Memory B cell (primary cell): ENCODE results near the gene WDR46.
A peak's percentile ranks its signal among the peaks of the same experiment; 100 is the strongest.

Source experiments
- ATAC-seq: fragments of 150-1000 bp; cut with Tn5 transposase; 2 replicates; pipeline ENCODE4 v1.10.0; 2021; ENCODE audit warnings: low read depth, mild to moderate bottlenecking, moderate library complexity
- DNase-seq, 2 donors: peaks; one replicate each; pipeline ENCODE4 v3.0.0; 2022; ENCODE audit warnings: low spot score in 2 of 2
- H3K27ac Mint-ChIP-seq: one replicate; pipeline ENCODE4 v1.8.0; 2022; ENCODE audit warnings: mild to moderate bottlenecking, moderate library complexity, mixed read lengths
- H3K27me3 Mint-ChIP-seq: one replicate; pipeline ENCODE4 v1.8.0; 2022; ENCODE audit warnings: mixed read lengths
- H3K36me3 Mint-ChIP-seq: one replicate; pipeline ENCODE4 v1.8.0; 2022; ENCODE audit warnings: mild to moderate bottlenecking, mixed read lengths
- H3K4me1 Mint-ChIP-seq: one replicate; pipeline ENCODE4 v1.8.0; 2022; ENCODE audit warnings: mixed read lengths
- H3K4me3 Mint-ChIP-seq: one replicate; pipeline ENCODE4 v1.8.0; 2022; ENCODE audit warnings: mild to moderate bottlenecking, moderate library complexity, mixed read lengths
- H3K9me3 Mint-ChIP-seq: one replicate; pipeline ENCODE4 v1.8.0; 2022; ENCODE audit warnings: mixed read lengths

The WDR46 gene

DNA sequence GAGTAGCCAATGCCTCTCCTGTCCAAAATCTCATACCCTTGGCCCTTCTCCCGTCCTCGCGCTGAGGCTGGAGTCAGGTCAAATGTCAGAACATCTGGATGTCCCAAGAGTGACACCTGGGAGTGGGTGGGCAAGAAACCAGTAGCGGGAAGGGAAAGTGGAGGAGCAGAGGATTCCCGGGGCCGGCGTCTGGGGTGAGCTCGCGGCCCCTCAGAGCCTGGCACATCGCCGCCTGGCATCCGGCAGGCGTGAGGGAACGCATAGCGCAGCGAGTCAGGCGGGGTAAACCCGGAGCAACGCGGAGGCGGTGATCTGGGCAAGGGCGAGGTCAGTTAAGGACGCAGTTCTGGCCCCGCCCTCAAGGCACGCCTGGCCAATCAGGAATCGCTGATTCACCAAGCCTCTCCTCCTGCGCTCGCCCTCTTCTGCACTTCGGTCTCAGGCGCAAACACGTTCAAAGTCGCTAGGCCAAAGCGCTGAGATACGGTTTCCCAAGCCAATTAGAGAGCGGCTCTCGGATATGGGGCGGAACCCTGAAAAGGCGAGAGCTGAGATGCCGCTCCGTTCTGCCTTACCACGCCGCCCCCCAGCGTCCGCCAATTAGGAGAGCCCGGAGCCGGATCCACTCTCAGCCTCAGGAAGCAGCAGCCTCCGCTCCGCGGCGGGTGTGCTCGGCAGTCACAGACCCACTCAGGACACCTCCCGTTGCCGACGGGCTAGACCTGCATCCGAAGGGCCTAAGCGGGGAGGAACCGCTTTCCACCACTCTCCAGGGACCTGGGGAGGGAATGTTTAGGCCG is 39.9 kb downstream of the WDR46 start:
- DNase-seq (peak; percentile 84 to 90), ATAC-seq (peak; percentile 84)
- H3K4me3 Mint-ChIP-seq = peak overlapping the region; percentile 87
- peak overlapping the region; percentile 85 for H3K27ac Mint-ChIP-seq
- H3K4me1 Mint-ChIP-seq = peaks cover 26% of the 10 kb centered on the region
- H3K9me3 Mint-ChIP-seq = no peaks in the 10 kb centered on the region
- no peaks in the 10 kb centered on the region for H3K27me3 Mint-ChIP-seq
- H3K36me3 Mint-ChIP-seq = peaks cover 11% of the 10 kb centered on the region

DNA sequence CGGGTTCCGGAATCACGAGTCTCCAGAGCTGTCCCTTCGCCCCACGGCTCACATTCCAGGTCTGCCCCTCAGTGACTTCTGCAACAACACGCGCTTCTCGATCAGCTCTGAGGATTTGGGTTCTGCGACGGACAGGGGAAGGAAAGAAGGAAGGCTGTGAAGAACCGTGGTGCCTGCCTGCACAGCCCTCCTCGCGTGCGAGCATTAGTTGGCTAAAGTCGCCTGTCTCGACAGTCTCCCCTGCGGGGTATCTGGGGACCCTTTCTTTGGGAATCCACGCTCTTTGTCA is 40.5 kb downstream of the WDR46 start:
- peak overlapping the region; percentile 87 for H3K4me3 Mint-ChIP-seq
- H3K4me1 Mint-ChIP-seq = peaks cover 26% of the 10 kb centered on the region
- peaks cover 11% of the 10 kb centered on the region for H3K36me3 Mint-ChIP-seq
- peak overlapping the region; percentile 85 for H3K27ac Mint-ChIP-seq
- H3K9me3 Mint-ChIP-seq = no peaks in the 10 kb centered on the region
- no peaks in the 10 kb centered on the region for H3K27me3 Mint-ChIP-seq
- ATAC-seq = peak; percentile 18
- DNase-seq = no peak

GRCh38 chr6:33247977-33248642 is 40.9 kb downstream of the WDR46 start:
- H3K36me3 Mint-ChIP-seq = peaks cover 11% of the 10 kb centered on the region
- peak; percentile 38 for ATAC-seq

DNA sequence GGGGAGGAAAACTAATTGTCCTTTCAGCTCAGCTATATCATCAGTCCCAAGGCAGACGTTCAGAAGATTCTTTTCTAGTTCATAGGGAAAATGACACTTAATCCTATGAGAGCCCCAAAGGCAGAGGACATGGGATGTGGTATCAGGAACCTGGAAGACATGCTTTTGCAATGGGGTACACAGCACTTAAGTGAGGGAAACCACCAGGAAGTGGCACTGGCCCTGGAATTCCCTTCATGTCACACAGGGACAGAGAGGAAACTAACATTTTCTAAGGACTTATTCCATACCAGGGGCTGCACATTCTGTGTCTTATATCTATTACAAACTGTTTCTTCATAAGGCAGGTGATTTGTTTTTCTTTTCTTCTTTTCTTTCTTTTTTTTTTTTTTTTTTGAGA is 45.6 kb downstream of the WDR46 start:
- H3K4me3 Mint-ChIP-seq = no peak overlapping the region
- ATAC-seq = no peak
- H3K4me1 Mint-ChIP-seq = peaks cover 11% of the 10 kb centered on the region
- H3K36me3 Mint-ChIP-seq = peaks cover 2% of the 10 kb centered on the region
- no peak overlapping the region for H3K27ac Mint-ChIP-seq
- H3K27me3 Mint-ChIP-seq = peaks cover 14% of the 10 kb centered on the region
- H3K9me3 Mint-ChIP-seq = peaks cover 2% of the 10 kb centered on the region
- no peak for DNase-seq

More at GRCh38 chr6:33247977-33248642, 40.9 kb downstream of the WDR46 start:
- Mint-ChIP-seq H3K4me3 (peak overlapping the region; percentile 87), H3K9me3 (no peaks in the 10 kb centered on the region), H3K27ac (peak overlapping the region; percentile 85), H3K4me1 (peaks cover 26% of the 10 kb centered on the region), H3K27me3 (no peaks in the 10 kb centered on the region)
- peak; percentile 91 to 97 for DNase-seq

DNA sequence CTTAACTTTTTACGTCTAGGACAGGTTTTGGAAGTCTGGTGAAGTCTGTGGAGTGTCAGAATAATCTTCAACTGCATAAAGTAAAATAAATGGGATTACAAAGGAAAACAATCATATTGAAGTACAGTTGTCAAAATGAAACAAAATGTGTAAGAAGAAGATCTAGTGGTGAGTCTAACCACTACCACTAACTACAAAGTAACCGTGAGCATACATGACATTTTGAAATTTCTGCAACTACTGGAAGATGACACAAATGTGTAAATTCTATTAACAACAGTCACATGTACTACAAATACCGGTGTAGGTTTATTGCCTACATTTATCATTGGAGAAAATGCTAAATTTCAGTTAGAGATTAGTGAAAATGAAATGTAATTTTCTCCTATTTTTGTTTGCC is 47.1 kb downstream of the WDR46 start:
- ATAC-seq = no peak
- Mint-ChIP-seq H3K36me3 (peaks cover 2% of the 10 kb centered on the region), H3K27ac (no peak overlapping the region), H3K9me3 (peaks cover 2% of the 10 kb centered on the region), H3K27me3 (peaks cover 14% of the 10 kb centered on the region), H3K4me1 (peaks cover 8% of the 10 kb centered on the region), H3K4me3 (no peak overlapping the region)
- DNase-seq = no peak

GRCh38 chr6:33237741-33238140 is 51.3 kb downstream of the WDR46 start:
- Mint-ChIP-seq H3K9me3 (peaks cover 2% of the 10 kb centered on the region), H3K4me3 (no peak overlapping the region), H3K27me3 (peaks cover 27% of the 10 kb centered on the region), H3K27ac (no peak overlapping the region), H3K4me1 (peaks cover 8% of the 10 kb centered on the region), H3K36me3 (peaks cover 2% of the 10 kb centered on the region)
- ATAC-seq = no peak
- DNase-seq = no peak

DNA sequence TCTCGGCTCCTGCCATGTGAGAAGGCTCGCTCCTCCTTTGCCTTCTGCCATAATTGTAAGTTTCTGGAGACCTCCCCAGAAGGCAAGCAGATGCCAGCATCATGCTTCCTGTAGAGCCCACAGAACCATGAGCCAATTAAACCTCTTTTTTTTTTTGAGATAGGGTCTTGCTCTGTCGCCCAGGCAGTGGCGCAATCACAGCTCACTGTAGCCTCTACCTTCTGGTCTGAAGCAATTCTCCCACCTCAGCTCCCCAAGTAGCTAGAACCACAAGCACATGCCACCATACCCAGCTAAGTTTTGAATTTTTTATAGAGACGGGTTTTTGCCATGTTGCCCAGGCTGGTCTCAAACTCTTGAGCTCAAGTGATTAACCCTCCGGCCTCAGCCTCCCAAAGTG is 52.2 kb downstream of the WDR46 start:
- Mint-ChIP-seq H3K27me3 (peaks cover 26% of the 10 kb centered on the region), H3K9me3 (peaks cover 2% of the 10 kb centered on the region), H3K36me3 (peaks cover 2% of the 10 kb centered on the region), H3K4me3 (no peak overlapping the region), H3K27ac (no peak overlapping the region), H3K4me1 (peaks cover 5% of the 10 kb centered on the region)
- DNase-seq = no peak
- ATAC-seq = no peak

- H3K36me3 Mint-ChIP-seq = peaks cover 2% of the 10 kb centered on the region
- H3K27me3 Mint-ChIP-seq = peaks cover 29% of the 10 kb centered on the region
Measured at GRCh38 chr6:33236328-33236727, 52.7 kb downstream of the WDR46 start.

DNA sequence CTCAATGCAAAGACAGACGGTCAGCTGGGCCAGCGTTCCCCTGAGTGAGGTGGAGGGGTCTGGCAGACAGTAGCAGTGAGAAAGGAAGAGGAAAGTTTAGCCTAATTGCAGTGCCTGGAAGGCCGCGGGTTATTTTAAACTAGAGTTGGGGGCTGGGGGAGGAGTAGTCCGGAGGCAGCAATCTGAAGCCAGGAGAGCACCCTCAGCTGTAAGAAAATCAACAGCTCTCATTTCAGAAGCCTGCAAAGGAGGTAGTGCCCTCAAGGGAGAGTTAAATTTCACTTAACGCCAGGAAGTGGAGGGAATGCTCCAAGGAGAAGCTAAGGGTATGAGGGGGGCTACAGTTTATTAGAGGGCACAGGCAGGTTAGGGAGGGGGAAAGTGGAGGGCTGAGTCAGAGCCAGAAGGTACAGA is 53.8 kb downstream of the WDR46 start:
- DNase-seq (no peak), ATAC-seq (no peak)
- H3K27me3 Mint-ChIP-seq = peaks cover 30% of the 10 kb centered on the region
- no peaks in the 10 kb centered on the region for H3K36me3 Mint-ChIP-seq
- H3K4me1 Mint-ChIP-seq = no peaks in the 10 kb centered on the region
- no peak overlapping the region for H3K4me3 Mint-ChIP-seq
- no peak overlapping the region for H3K27ac Mint-ChIP-seq
- no peaks in the 10 kb centered on the region for H3K9me3 Mint-ChIP-seq

More at GRCh38 chr6:33236328-33236727, 52.7 kb downstream of the WDR46 start:
- DNase-seq (no peak), ATAC-seq (no peak)
- H3K9me3 Mint-ChIP-seq = peaks cover 2% of the 10 kb centered on the region
- peaks cover 3% of the 10 kb centered on the region for H3K4me1 Mint-ChIP-seq
- no peak overlapping the region for H3K27ac Mint-ChIP-seq
- H3K4me3 Mint-ChIP-seq = no peak overlapping the region
